WTC11 (cell line): ENCODE results near the gene STX2. TPM values are rescaled to one million over a fixed set of nuclear protein-coding genes. Genes with fewer than 3 reads are reported as not detected.

ENCODE experiments used
- ATAC-seq: fragments of 200-7000 bp; cut with Tn5 transposase; 2 replicates; pipeline ENCODE4 v1.10.0; 2021; ENCODE audit warnings: mild to moderate bottlenecking, moderate library complexity
- CTCF ChIA-PET: fragments of 300-600 bp; sonication (Branson Sonifier 250); formaldehyde crosslinking; loops from one replicate; lab custom pipeline; 2021; ENCODE audit warnings: antibody characterized with exemption; lab: Charles Lee
- POLR2A ChIA-PET: fragments of 350-600 bp; sonication (Branson Sonifier 250); formaldehyde crosslinking; loops from one replicate; lab custom pipeline; 2021; ENCODE audit warnings: antibody characterized with exemption; lab: Charles Lee
- DNase-seq: peaks from one replicate; pipeline ENCODE4 v3.0.0; 2021; ENCODE audit warnings: low spot score
- H3K27ac Mint-ChIP-seq: 2 replicates; pipeline ENCODE4 v1.8.0; 2021; ENCODE audit warnings: mixed read lengths
- H3K27me3 Mint-ChIP-seq: 2 replicates; pipeline ENCODE4 v1.8.0; 2021; ENCODE audit warnings: low read depth, mild to moderate bottlenecking, moderate library complexity, mixed read lengths
- H3K36me3 Mint-ChIP-seq: 2 replicates; pipeline ENCODE4 v1.8.0; 2021; ENCODE audit warnings: mixed read lengths
- H3K4me1 Mint-ChIP-seq: 2 replicates; pipeline ENCODE4 v1.8.0; 2022; ENCODE audit warnings: mixed read lengths
- H3K4me3 Mint-ChIP-seq: 2 replicates; pipeline ENCODE4 v1.8.0; 2021; ENCODE audit warnings: mild to moderate bottlenecking, moderate library complexity, mixed read lengths
- H3K9me3 Mint-ChIP-seq: 2 replicates; pipeline ENCODE4 v1.8.0; 2021; ENCODE audit warnings: mixed read lengths
- ATF1 ChIP-seq: sonication (generic); formaldehyde crosslinking; IDR thresholded peaks from 2 replicates; pipeline ENCODE4 v1.8.1; 2023; ENCODE audit warnings: mild to moderate bottlenecking, moderate library complexity, missing genetic modification reagents
- ATF3 ChIP-seq: sonication (generic); formaldehyde crosslinking; conservative IDR thresholded peaks from 2 replicates; pipeline ENCODE4 v1.8.1; 2022; ENCODE audit warnings: mild to moderate bottlenecking, missing genetic modification reagents
- ATF6 ChIP-seq: sonication (generic); formaldehyde crosslinking; IDR thresholded peaks from 2 replicates; pipeline ENCODE4 v1.8.1; 2023; ENCODE audit warnings: mild to moderate bottlenecking, missing genetic modification reagents
- CBFB ChIP-seq: sonication (generic); formaldehyde crosslinking; IDR thresholded peaks from 2 replicates; pipeline ENCODE4 v1.8.1; 2022; ENCODE audit warnings: mild to moderate bottlenecking, low read depth, missing genetic modification reagents
- FOXP4 ChIP-seq: sonication (generic); formaldehyde crosslinking; IDR thresholded peaks from 2 replicates; pipeline ENCODE4 v1.8.0; 2022; ENCODE audit warnings: mild to moderate bottlenecking, missing genetic modification reagents
- HMGA2 ChIP-seq: fragments of 250-450 bp; sonication (Bioruptor Pico); IDR thresholded peaks from 2 replicates; pipeline ENCODE4 v1.4.0; 2021; ENCODE audit warnings: mild to moderate bottlenecking, moderate library complexity
- JUN ChIP-seq: sonication (generic); formaldehyde crosslinking; IDR thresholded peaks from 2 replicates; pipeline ENCODE4 v1.8.0; 2023; ENCODE audit warnings: mild to moderate bottlenecking, missing genetic modification reagents
- MLX ChIP-seq: sonication (generic); formaldehyde crosslinking; IDR thresholded peaks from 2 replicates; pipeline ENCODE4 v1.8.1; 2023; ENCODE audit warnings: mild to moderate bottlenecking, missing genetic modification reagents, moderate library complexity
- RELA ChIP-seq: sonication (generic); formaldehyde crosslinking; IDR thresholded peaks from 2 replicates; pipeline ENCODE4 v1.8.1; 2022; ENCODE audit warnings: missing genetic modification reagents, mild to moderate bottlenecking, borderline replicate concordance
- RORB ChIP-seq: fragments of 250-450 bp; sonication (Bioruptor Pico); IDR thresholded peaks from 2 replicates; pipeline ENCODE4 v1.9.0; 2021; ENCODE audit warnings: mild to moderate bottlenecking
- SP1 ChIP-seq: sonication (generic); formaldehyde crosslinking; conservative IDR thresholded peaks from 2 replicates; pipeline ENCODE4 v1.8.1; 2022; ENCODE audit warnings: missing genetic modification reagents
- TEAD1 ChIP-seq: sonication (generic); formaldehyde crosslinking; IDR thresholded peaks from 2 replicates; pipeline ENCODE4 v1.8.0; 2022; ENCODE audit warnings: mild to moderate bottlenecking, missing genetic modification reagents
- ZBTB21 ChIP-seq: sonication (generic); formaldehyde crosslinking; IDR thresholded peaks from 2 replicates; pipeline ENCODE4 v1.8.1; 2023; ENCODE audit warnings: mild to moderate bottlenecking, missing genetic modification reagents, borderline replicate concordance
- ZNF219 ChIP-seq: sonication (generic); formaldehyde crosslinking; IDR thresholded peaks from 2 replicates; pipeline ENCODE4 v1.8.0; 2023; ENCODE audit warnings: missing genetic modification reagents, mild to moderate bottlenecking, borderline replicate concordance
- ZNF232 ChIP-seq: sonication (generic); formaldehyde crosslinking; IDR thresholded peaks from 2 replicates; pipeline ENCODE4 v1.8.0; 2022; ENCODE audit warnings: mild to moderate bottlenecking, missing genetic modification reagents
- ZNF416 ChIP-seq: fragments of 250-450 bp; sonication (Bioruptor Pico); IDR thresholded peaks from 2 replicates; pipeline ENCODE4 v1.9.0; 2021; ENCODE audit warnings: mild to moderate bottlenecking, inconsistent platforms
- ZNF532 ChIP-seq: fragments of 250-450 bp; sonication (Bioruptor Pico); IDR thresholded peaks from 2 replicates; pipeline ENCODE4 v1.9.0; 2021; ENCODE audit warnings: mild to moderate bottlenecking, borderline replicate concordance
- total RNA-seq: library from RNA; stranded (reverse); gene quantifications from 3 replicates; pipeline ENCODE4 v1.2.3, GENCODE V29; 2021

The STX2 gene
- total RNA-seq, 1 experiment from 2014 or later = 22.7 TPM

GRCh38 chr12:130764073-130764472 lies 75.0 kb downstream of the STX2 start (continued):
- TF ChIP-seq ZNF532 (CRISPR knock-in tag) (no peak), ATF1 (CRISPR knock-in tag) (no peak), JUN (CRISPR knock-in tag) (no peak), ZNF416 (CRISPR knock-in tag) (no peak), FOXP4 (no peak), RELA (no peak), ATF6 (CRISPR knock-in tag) (no peak)
- TF ChIP-seq, all 79 proteins: peak for 0

- no peaks in the 10 kb centered on the region for H3K4me1 Mint-ChIP-seq
- ChIA-PET CTCF (interaction anchor here (0.7 to 1.7 kb wide), 7 partner anchors 50 to 143 kb away, joined by 3 to 8 read pairs (median 3); no protein-coding TSS in a partner anchor), POLR2A (no interaction called here)
- H3K36me3 Mint-ChIP-seq = no peaks in the 10 kb centered on the region
- no peak overlapping the region; the same call in 1 of the 2 replicates for H3K4me3 Mint-ChIP-seq
- H3K27ac Mint-ChIP-seq = no peak overlapping the region
- ATAC-seq = no peak
- no peaks in the 10 kb centered on the region for H3K9me3 Mint-ChIP-seq
- no peak for TF ChIP-seq ZNF232 (CRISPR knock-in tag)
- H3K27me3 Mint-ChIP-seq = no peaks in the 10 kb centered on the region
- no peak for DNase-seq
These were observed 76.8 kb downstream of the STX2 start for GRCh38 chr12:130762319-130762675.

GRCh38 chr12:130761537-130762318 lies 77.3 kb downstream of the STX2 start:
- no peak overlapping the region for H3K27ac Mint-ChIP-seq
- H3K4me3 Mint-ChIP-seq = peak overlapping the region; percentile 11; the same call in 1 of the 2 replicates
- ChIA-PET POLR2A (no interaction called here), CTCF (interaction anchor here (0.7 to 1.7 kb wide), 5 partner anchors 51 to 109 kb away, joined by 3 to 8 read pairs (median 3); no protein-coding TSS in a partner anchor)
- DNase-seq (peak; percentile 73), ATAC-seq (peak; percentile 72)
- H3K9me3 Mint-ChIP-seq = no peaks in the 10 kb centered on the region
- no peaks in the 10 kb centered on the region for H3K4me1 Mint-ChIP-seq
- TF ChIP-seq ZNF219 (CRISPR knock-in tag) (no peak), MLX (CRISPR knock-in tag) (no peak), SP1 (CRISPR knock-in tag) (no peak), CBFB (no peak), TEAD1 (CRISPR knock-in tag) (0 out of 2 replicates have a peak, but pooled peaks have one; percentile 53), ZBTB21 (CRISPR knock-in tag) (0 out of 2 replicates have a peak, but pooled peaks have one; percentile 43), HMGA2 (CRISPR knock-in tag) (no peak), RORB (CRISPR knock-in tag) (no peak), ATF3 (CRISPR knock-in tag) (no peak)
- no peaks in the 10 kb centered on the region for H3K27me3 Mint-ChIP-seq
- no peaks in the 10 kb centered on the region for H3K36me3 Mint-ChIP-seq
